ENCODE results near the gene SUSD5. TPM values are rescaled to one million over a fixed set of nuclear protein-coding genes. Genes with fewer than 3 reads are reported as not detected.

The SUSD5 gene
- total RNA-seq, 4 donors from 2014 or later: 0.69 to 4.5 (median 2.1) TPM

GRCh38 chr3:33231756-33232465 lies 13.3 kb upstream of the SUSD5 start:
- no peaks in the 10 kb centered on the region for H3K27me3 ChIP-seq
- no peak overlapping the region for H3K4me3 ChIP-seq
- no peaks in the 10 kb centered on the region for H3K36me3 ChIP-seq
- H3K4me1 ChIP-seq: no peaks in the 10 kb centered on the region
- TF ChIP-seq POLR2A (IDR thresholded peaks at IDR 0.05) (no peak), EP300 (IDR thresholded peaks at IDR 0.05) (no peak), POLR2AphosphoS5 (IDR thresholded peaks at IDR 0.05) (no peak), CTCF (IDR thresholded peaks at IDR 0.05) (no peak)
- WGBS, 2 donors (ENCODE audit: low coverage in 1 of 2): 43 to 44% methylated on average over 4 to 5 of the region's 5 CpGs
- no peaks in the 10 kb centered on the region for H3K9me3 ChIP-seq
- no peak for ATAC-seq
- H3K27ac ChIP-seq: no peak overlapping the region

- H3K27ac ChIP-seq: no peak overlapping the region
- no peaks in the 10 kb centered on the region for H3K27me3 ChIP-seq
- H3K4me3 ChIP-seq: no peak overlapping the region
- H3K4me1 ChIP-seq: no peaks in the 10 kb centered on the region
- ATAC-seq: no peak
- H3K36me3 ChIP-seq: no peaks in the 10 kb centered on the region
- 22 to 55% methylated on average over 3 to 4 of the region's 5 CpGs for WGBS, 2 donors (ENCODE audit: low coverage in 1 of 2)
- H3K9me3 ChIP-seq: no peaks in the 10 kb centered on the region
- no peak for TF ChIP-seq CTCF (IDR thresholded peaks at IDR 0.05)
- no peak for TF ChIP-seq POLR2A (IDR thresholded peaks at IDR 0.05)
Observed at GRCh38 chr3:33229947-33230346, 11.3 kb upstream of the SUSD5 start.

GRCh38 chr3:33229066-33229465 lies 10.5 kb upstream of the SUSD5 start:
- no peaks in the 10 kb centered on the region for H3K36me3 ChIP-seq
- no peaks in the 10 kb centered on the region for H3K9me3 ChIP-seq
- no peaks in the 10 kb centered on the region for H3K27me3 ChIP-seq
- H3K4me3 ChIP-seq: no peak overlapping the region
- TF ChIP-seq CTCF (IDR thresholded peaks at IDR 0.05) (no peak), POLR2AphosphoS5 (IDR thresholded peaks at IDR 0.05) (no peak), POLR2A (IDR thresholded peaks at IDR 0.05) (no peak), EP300 (IDR thresholded peaks at IDR 0.05) (no peak)
- 91 to 96% methylated on average over 2 to 3 of the region's 3 CpGs for WGBS, 2 donors (ENCODE audit: low coverage in 1 of 2)
- H3K4me1 ChIP-seq: no peaks in the 10 kb centered on the region
- no peak overlapping the region for H3K27ac ChIP-seq
- no peak for ATAC-seq

GRCh38 chr3:33221241-33221640 lies 2.6 kb upstream of the SUSD5 start:
- Histone ChIP-seq H3K27me3 (peaks cover 39% of the 10 kb centered on the region), H3K27ac (no peak overlapping the region), H3K4me3 (no peak overlapping the region), H3K4me1 (peaks cover 0 to 19% (median 7%) of the 10 kb centered on the region in 3 donors), H3K9me3 (no peaks in the 10 kb centered on the region), H3K36me3 (no peaks in the 10 kb centered on the region)
- ATAC-seq: no peak
- TF ChIP-seq POLR2AphosphoS5 (IDR thresholded peaks at IDR 0.05) (no peak), CTCF (IDR thresholded peaks at IDR 0.05) (no peak), POLR2A (IDR thresholded peaks at IDR 0.05) (no peak), EP300 (IDR thresholded peaks at IDR 0.05) (no peak)
- 69 to 82% methylated on average over 3 of the region's 3 CpGs for WGBS, 2 donors (ENCODE audit: low coverage in 1 of 2)

GRCh38 chr3:33219175-33219487 lies 521 bp upstream of the SUSD5 start:
- Histone ChIP-seq H3K9me3 (no peaks in the 10 kb centered on the region), H3K4me1 (peaks cover 0 to 19% (median 7%) of the 10 kb centered on the region in 3 donors), H3K36me3 (no peaks in the 10 kb centered on the region), H3K4me3 (peak overlapping the region in 1 of 2 donors; percentile 51), H3K27ac (no peak overlapping the region), H3K27me3 (peaks cover 48% of the 10 kb centered on the region)
- TF ChIP-seq CTCF (IDR thresholded peaks at IDR 0.05) (no peak), POLR2AphosphoS5 (IDR thresholded peaks at IDR 0.05) (no peak)
- WGBS, 2 donors (ENCODE audit: low coverage in 1 of 2): 30% methylated on average over 3 to 4 of the region's 15 CpGs
- no peak for ATAC-seq

Measured in gastroesophageal sphincter (tissue), 4 donors.